ENCODE measurements around the gene MYCBP2.
A peak's percentile ranks its signal among the peaks of the same experiment; 100 is the strongest.
"Not testable (repeated sequence)": the region's sequence is repeated elsewhere in the genome, so short reads cannot be mapped to it uniquely, and the experiment has no call there.

MYCBP2 gene

DNA sequence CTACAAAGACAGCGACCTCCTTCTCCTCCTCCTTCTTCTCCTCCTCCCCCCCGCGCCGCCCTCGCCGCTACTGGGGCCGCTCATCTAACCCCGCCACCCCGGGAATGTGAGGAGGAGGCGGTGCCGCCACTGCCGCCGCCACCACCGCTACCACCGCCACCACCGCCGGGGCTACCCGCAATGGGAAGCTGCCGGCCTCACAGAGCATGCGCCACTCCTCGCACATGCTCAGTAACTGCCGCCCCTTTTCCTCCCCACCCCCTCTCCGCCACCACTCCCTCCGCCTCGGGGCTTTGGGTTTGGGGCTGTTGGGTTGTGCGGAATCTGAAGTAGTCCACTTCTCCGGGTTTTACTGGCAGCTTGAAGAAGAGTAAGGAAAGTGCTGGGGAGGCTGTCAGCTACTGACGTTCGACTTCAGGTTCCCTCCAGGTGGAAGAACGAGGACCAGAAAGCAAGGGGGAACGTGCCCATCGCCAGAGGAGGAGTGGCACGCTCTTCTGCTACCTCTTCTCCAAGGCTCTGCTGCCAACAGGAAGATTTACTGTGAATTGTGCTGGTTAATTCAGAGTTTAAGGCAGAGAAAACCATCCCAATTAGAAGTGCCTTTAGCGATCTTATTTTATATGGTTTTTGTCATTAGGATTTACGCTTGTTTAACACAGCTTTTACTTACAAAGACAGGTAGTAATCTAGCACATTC lies at the start of gene MYCBP2:
Gene MYCBP2, minus strand, starts transcription at position 190 of the 700 bp plus-strand sequence. CDS start 319 bp downstream, outside the sequence.
- peak; percentile 68 for DNase-seq

DNA sequence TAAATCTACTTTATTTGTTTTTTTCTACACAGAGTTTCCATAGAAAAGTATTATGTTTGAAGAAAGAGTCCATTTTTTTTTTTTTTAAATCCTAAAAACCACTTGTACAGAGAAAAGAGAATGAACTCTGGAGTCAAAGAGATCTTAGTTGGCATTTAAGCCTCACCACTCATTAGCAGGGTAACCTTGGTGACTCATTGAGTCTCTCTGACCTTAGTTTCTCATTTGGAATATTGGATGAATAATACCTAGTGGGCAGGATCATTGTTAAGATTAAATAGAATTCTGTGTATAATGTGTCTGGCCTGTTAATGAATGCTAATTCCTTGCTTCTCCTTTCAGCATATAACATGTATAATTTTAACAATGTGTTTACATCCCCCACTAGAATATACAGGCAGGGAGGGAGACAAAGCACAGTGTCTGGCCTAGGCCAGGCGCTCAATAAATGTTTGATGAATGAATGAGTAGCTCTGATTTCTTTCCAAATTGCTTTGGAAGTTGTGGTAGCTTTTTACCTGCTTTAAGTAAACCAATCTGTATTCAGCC lies 48.7 kb upstream of the MYCBP2 start:
- DNase-seq = no peak

GRCh38 chr13:77374786-77375185 lies 47.9 kb upstream of the MYCBP2 start:
- DNase-seq = no peak

DNA sequence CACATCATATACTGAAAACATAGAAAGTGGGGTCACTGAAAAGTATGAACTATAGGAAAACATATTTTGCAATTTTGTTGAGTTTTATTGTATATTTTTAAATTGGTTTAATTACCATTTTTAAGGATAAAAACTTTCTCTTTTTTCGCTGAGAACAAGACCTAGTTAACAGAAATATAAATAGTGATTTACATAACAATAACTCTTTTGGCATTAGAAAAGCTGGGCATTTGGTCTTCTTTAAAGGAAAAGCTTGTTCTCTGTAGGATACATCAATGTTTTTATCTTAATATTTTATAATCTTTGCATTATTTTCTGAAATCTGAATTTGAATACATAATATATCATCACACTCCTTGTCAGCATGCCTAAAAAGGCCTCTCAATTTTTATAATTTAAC lies 47.4 kb upstream of the MYCBP2 start:
- no peak for DNase-seq

- DNase-seq = no peak
Measured at GRCh38 chr13:77373502-77373901, 46.6 kb upstream of the MYCBP2 start.

- DNase-seq = no peak
Measured at GRCh38 chr13:77372275-77372674, 45.4 kb upstream of the MYCBP2 start.

DNA sequence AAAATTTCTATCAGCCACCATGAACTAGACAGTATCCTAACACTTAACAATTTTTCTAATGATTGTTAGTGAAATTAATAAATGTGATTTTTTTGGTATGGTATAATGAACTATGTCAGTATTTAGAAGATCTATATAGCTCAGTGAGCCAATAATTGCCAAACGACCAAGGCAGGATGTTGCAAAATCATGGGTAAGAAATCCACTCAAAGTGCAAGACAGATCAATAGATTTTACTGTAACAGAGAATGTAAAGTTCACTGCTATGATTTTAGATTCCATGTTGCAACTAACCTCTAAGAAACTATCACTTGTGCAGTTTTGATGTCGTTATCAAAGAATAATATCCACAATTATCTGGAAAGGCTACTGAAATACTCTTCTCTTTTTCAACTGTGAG lies 44.0 kb upstream of the MYCBP2 start:
- DNase-seq = no peak

- DNase-seq = no peak
Measured at GRCh38 chr13:77362166-77362565, 35.3 kb upstream of the MYCBP2 start.

GRCh38 chr13:77360032-77360685 lies 33.3 kb upstream of the MYCBP2 start:
- no peak for DNase-seq

DNA sequence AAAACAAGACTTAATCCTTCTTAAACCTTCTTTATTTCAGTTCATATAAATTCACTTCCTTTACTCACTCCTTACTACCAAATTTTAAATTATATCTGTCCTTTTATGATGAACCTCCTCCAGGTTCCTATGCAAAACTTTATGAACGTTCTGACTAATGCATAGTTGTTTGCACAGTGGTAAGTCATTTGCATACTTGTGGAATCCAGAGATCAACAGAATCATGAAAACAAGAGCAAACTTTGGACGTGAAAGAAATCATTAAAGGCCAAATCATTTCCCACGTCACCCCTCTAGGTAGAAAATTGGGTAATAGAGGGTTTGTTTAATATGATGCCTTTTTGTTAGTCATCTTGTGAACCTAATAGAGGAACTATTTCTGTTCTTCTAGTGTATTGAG lies 32.3 kb upstream of the MYCBP2 start:
- DNase-seq = no peak

DNA sequence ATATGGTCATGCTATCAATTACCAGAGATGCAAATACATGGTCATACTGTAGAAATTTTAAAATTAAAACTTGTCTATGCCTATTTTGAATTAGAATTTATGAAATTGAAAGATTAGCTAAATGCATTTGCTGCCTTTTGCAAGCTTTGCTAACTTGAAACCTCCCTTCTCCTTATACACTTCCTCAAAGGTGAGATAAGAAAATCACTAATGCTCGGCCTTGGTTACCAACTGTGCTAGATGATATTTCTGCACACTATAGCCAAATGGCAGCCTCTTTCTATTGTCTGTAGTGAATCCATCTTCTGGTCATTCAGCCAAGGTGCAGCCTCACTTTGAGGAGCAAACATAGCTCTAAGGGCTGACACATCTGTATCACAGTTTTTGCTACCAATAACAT lies 31.1 kb upstream of the MYCBP2 start:
- no peak for DNase-seq

GRCh38 chr13:77356155-77356554 lies 29.3 kb upstream of the MYCBP2 start:
- no peak for DNase-seq

DNA sequence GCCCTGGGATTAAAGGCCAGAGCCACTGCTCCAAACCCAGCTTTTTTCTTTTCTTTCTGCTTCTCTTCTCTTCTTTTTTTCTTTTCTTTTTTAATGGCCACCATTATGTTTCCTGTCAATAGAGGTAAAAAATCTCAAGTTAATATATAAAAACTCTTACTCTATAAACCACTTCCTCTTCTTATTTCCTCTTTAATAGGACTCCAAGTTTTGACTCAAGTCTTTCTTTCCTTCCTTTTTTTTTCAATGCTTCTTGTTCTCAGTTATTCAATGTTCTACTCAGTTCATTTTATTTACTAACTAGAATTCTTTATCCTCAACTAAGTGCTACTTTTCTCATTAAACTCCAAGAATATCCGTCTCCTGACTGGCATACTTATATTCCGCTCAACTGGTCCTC lies 27.1 kb upstream of the MYCBP2 start:
- no peak for DNase-seq

DNA sequence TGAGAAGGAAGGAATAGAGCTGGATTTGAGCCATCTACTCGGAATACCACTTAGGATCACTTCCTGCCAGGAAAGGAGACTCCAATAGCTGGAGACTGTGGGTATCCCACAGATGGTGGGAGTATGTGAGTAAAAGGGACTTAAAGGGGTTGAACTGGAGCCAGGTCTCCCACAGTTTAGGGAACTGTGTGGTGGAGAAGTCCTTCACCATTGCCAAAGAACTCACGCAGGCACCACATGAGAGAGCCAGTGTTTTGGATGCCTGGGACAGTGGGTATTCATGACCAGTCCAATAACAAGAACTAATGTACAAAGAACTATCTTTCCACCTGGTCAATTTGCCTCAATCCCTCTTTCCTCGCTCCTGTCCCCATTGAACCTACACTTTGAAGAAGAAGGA lies 24.4 kb upstream of the MYCBP2 start:
- no peak for DNase-seq

- no peak for DNase-seq
Measured at GRCh38 chr13:77350811-77351210, 23.9 kb upstream of the MYCBP2 start.

- no peak for DNase-seq
Measured at GRCh38 chr13:77349365-77349764, 22.5 kb upstream of the MYCBP2 start.

DNA sequence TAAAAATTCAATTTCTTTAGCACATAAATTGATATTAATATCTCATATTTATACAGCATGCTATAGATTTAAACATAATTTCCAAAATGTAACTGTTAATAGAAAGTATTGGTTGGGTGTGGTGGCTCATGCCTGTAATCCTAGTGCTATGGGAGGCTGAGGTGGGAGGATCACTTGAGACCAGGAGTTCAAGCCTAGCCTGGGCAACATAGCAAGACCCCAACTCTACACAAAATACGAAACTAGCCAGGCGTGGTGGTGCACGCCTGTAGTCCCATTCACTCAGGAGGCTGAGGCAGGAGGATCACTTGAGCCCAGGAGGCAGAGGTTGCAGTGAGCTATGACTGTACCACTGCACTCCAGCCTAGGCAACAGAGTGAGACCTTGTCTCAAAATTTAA lies 20.5 kb upstream of the MYCBP2 start:
- DNase-seq = not testable (repeated sequence)

- DNase-seq = no peak
Measured at GRCh38 chr13:77345150-77345780, 18.4 kb upstream of the MYCBP2 start.

DNA sequence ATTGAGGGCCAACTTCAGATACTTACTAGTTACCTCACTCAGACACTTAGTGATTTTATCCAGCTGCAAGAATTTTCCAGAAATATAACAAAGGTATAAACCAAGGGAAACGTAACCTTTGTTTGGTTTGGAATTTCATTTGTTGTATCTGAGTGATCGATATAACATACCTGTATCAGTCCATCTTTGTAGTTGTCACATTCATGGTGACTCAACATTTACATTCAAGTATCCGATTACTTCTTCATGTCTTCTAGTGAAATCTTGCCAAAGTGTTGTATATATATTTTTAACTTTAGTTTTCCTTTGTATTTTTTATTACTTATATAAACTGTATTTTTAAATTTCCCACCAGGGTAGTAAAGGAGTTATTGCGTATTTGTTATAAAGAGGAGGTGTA lies 16.9 kb upstream of the MYCBP2 start:
- no peak for DNase-seq

DNA sequence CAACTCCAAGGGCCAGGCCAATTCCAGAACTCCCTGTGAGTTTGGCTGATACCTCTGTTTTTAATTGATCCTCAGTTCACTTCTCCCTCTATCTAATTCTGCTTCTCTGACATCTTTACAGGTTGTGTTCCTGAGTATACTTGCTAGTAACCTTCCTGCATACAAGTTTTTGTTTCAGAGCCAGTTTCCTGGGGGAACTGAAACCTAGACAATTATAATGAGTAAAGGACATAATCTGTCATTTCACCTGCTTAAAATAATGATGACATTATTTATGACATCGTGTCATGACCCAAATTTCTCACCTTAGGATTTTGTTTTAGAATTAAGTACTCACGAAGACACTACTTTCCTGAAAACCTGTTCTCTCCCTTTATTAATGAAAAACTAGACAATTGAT lies 12.5 kb upstream of the MYCBP2 start:
- DNase-seq = no peak

- DNase-seq = no peak
Measured at GRCh38 chr13:77338961-77339401, 12.1 kb upstream of the MYCBP2 start.

DNA sequence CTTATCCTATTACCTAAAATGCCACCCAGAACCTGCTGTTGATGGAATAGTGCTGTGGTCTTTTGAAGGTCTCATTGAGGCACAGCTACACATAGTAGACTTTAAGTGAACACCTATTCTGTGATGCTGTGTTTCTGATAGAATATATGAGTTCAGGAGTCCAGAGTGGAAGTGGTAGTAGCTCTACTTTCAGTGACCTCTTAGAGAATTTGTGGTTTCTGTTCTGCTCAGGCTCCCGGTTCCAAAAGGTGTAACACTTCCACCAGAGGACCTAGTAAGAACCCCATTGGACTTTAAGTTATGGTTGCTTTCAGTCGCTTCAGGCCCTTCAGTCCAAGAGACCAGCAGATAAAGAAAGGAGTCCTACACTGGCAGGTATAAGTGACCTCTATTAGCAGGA lies 11.4 kb upstream of the MYCBP2 start:
- no peak for DNase-seq

DNA sequence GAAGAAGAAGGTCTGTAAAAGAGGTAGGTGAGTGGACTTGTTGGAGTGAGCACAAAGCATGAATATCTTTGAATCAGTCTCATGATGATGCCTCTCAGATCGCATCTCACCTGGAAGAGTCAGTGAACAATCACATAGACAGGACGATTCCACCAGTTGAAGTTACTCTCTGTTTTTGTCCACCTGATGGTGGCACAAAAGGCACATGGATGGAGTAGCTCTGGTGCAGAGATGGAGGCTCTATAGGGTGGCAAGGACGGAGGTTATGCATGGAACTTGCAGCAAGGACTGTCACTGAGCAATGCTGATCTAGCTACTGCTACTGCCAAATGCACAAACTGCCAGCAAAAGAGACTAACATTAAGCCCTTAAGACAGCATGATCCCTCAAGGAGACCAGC lies 10.3 kb upstream of the MYCBP2 start:
- no peak for DNase-seq

DNA sequence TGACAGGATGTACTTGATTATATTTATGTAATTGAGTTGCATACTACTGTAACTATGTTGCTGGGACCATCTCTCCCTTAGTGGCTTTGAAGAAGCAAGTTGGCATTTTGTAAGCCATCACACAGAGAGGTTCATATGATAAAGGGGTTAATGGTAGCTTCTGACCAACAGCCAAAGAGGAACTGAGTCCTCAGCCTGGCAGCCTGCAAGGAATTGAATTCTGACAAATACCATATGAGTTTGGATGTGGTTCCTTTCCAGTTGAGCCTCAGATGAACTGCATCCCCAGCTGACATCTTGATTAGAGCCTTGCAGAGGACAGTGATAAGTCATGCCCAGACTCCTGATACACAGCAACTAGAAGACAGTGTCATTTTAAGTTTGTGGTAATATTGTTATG lies 8.6 kb upstream of the MYCBP2 start:
- DNase-seq = no peak

Data from T1000 (cell line).